ENCODE results near the gene EIF1B.
A peak's percentile ranks its signal among the peaks of the same experiment; 100 is the strongest.
"Not testable (repeated sequence)": the region's sequence is repeated elsewhere in the genome, so short reads cannot be mapped to it uniquely, and the experiment has no call there.

Gene EIF1B

GRCh38 chr3:40309418-40309924, at the start of gene EIF1B:
TSS of gene EIF1B (plus strand) at chr3:40309707. CDS start at chr3:40309942, 235 bp downstream.
- peak; percentile 96 for DNase-seq

- no peak for DNase-seq
These were observed 47.2 kb upstream of the EIF1B start for GRCh38 chr3:40262331-40262730.

- no peak for DNase-seq
These were observed 45.1 kb upstream of the EIF1B start for GRCh38 chr3:40264451-40264850.

- DNase-seq = no peak
These were observed 44.3 kb upstream of the EIF1B start for GRCh38 chr3:40265181-40265580.

- no peak for DNase-seq
These were observed 41.4 kb upstream of the EIF1B start for GRCh38 chr3:40267937-40268724.

- DNase-seq = no peak
These were observed 40.5 kb upstream of the EIF1B start for GRCh38 chr3:40268802-40269524.

- DNase-seq = no peak
These were observed 30.7 kb upstream of the EIF1B start for GRCh38 chr3:40278791-40279190.

GRCh38 chr3:40281995-40282394, 27.5 kb upstream of the EIF1B start:
- DNase-seq = no peak

- not testable (repeated sequence) for DNase-seq
These were observed 26.4 kb upstream of the EIF1B start for GRCh38 chr3:40283057-40283456.

GRCh38 chr3:40287248-40287647, 22.3 kb upstream of the EIF1B start:
- DNase-seq = no peak

- DNase-seq = no peak
These were observed 19.1 kb upstream of the EIF1B start for GRCh38 chr3:40290396-40290795.

GRCh38 chr3:40291471-40291870, 18.0 kb upstream of the EIF1B start:
- no peak for DNase-seq

- DNase-seq = no peak
These were observed 16.7 kb upstream of the EIF1B start for GRCh38 chr3:40292637-40293349.

GRCh38 chr3:40294434-40294833, 15.1 kb upstream of the EIF1B start:
- DNase-seq = no peak

- DNase-seq = no peak
These were observed 11.4 kb upstream of the EIF1B start for GRCh38 chr3:40298075-40298474.

GRCh38 chr3:40299130-40299720, 10.3 kb upstream of the EIF1B start:
- no peak for DNase-seq

GRCh38 chr3:40299721-40300335, 9.7 kb upstream of the EIF1B start:
- DNase-seq = no peak

GRCh38 chr3:40302784-40303183, 6.7 kb upstream of the EIF1B start:
- DNase-seq = no peak

- DNase-seq = no peak
These were observed 5.2 kb upstream of the EIF1B start for GRCh38 chr3:40304352-40304751.

- no peak for DNase-seq
These were observed 3.2 kb upstream of the EIF1B start for GRCh38 chr3:40306336-40306735.

GRCh38 chr3:40307176-40307575, 2.3 kb upstream of the EIF1B start:
- no peak for DNase-seq

GRCh38 chr3:40308725-40309417, 636 bp upstream of the EIF1B start:
- no peak for DNase-seq
